HTR-8/SVneo (cell line): Measurements from ENCODE around the gene SOX13.

ENCODE experiments used
- DNase-seq: peaks from one replicate; pipeline ENCODE4 v3.0.0; 2011; ENCODE audit warnings: low spot score, mixed read lengths; ENCODE audit not compliant: insufficient read length
- FAIRE-seq: peaks from 2 replicates; lab custom pipeline; 2011; peaks lifted over from hg19 to GRCh38; lab: Jason Lieb, UNC

Gene SOX13

DNA sequence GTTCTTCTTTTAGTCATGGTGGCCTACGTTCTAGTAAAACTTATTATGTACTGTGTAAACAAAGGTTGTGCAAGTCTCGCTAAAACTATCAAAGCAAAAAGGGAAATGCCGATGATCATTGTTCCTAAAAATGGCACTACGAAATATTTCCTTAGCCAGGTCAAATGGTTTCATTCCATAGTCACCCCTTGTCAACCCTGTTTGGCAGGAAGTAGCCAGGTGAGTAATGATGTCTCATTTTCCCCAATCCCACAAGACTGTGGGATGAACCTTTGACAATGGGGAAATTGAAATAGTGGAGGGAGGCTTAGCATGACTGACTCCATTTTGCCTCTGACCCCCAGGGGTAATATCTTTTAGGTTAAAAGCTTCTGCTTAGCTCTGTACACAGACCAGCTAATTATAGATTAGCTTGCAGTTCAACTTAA, 98.8 kb downstream of the SOX13 start:
- DNase-seq (no peak), FAIRE-seq (peak; percentile 26)

DNA sequence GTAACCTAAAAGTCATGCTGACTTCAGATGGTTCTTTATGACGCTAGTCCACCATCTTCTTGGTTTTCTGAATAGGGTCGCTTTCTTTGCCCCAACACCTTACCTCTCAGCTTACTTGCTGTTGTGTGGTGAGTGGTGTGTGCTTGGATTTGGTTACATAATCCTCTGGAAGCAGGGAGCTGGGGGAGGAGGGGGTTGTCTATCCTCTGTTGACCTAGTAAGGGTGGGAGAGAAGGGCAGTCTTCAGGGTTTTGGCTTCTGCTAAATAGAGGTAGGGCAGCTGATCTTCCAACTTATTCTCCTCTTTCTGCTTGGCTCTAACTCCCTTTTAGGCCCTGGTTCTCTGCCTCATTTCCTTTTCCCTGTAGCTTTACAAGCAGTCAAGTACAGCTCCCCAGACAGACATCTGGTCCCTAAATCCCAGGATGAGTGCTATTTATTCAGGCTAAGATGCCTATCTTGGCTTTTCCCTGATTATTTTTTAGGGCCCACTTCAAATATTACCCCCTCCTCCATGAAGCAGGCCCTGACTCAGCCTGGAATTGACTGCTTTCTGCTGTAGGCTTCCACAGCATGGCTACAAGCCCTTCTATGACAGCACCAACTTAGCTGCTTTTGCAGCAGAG, 99.6 kb downstream of the SOX13 start:
- no peak for FAIRE-seq
- DNase-seq = no peak

DNA sequence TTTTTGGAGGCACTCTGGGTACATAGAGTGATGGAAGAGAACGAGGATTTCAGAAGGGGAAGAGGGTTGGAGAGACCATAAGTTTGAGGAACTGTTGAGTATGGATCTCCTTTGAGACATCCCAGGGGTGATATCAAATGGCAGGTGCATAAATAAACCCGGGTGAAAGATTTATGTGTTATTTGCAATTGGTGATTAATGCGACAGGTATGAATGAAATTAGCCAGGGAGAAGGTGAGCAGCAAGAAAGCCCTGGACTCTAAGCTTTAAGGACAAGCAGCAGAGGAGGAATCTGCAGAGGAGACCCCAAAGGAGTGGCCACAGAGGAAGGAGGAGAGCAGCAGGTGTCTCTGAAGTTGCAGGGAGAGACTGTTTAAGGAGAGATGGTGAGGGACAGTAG, 102.0 kb downstream of the SOX13 start:
- FAIRE-seq (no peak), DNase-seq (no peak)

DNA sequence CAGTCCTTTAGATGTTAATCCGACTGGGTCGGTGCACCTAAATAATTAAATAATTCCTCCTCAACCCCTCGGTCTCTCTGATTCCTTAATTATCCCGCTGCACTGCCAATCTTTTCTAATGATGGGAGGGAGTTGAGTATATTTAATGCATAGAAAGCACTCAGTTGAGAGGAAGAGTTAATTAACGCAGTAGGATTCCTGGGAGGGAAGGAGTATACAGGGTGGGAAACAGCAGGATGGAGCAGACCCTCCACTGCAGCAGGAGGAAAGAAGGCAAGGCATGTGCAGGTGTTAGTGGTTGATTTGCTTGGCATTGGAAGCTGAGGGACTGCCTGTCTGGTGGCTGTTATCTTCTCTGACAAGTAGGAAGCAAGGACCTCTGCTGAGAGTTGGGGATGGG, 103.1 kb downstream of the SOX13 start:
- no peak for DNase-seq
- no peak for FAIRE-seq

DNA sequence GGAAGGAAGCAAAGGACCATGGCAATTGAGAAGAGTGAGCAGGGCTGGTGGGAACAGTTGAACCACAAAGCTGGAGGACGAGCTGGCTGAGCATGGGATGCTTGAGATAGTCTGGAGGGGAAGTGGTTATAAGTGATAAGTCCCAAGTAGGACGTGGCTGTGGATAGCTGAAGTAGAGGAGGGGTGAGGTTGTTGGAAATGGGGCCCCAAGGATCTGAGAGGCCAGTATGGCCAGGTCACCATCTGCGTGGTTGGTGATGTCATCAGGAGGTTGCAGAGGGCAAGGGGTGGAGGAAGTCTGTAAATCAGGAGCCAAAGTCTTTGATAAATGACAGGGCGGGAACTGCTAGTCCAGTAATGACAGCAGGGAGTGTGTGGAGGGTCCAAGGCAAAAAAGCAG, 104.2 kb downstream of the SOX13 start:
- DNase-seq (no peak), FAIRE-seq (peak; percentile 51)
